CD4-positive, alpha-beta T cell treated with Interleukin-15 for 4 hours (primary cell): ENCODE results near the gene ICE1.
A peak's percentile ranks its signal among the peaks of the same experiment; 100 is the strongest.
"Not testable (repeated sequence)": the region's sequence is repeated elsewhere in the genome, so short reads cannot be mapped to it uniquely, and the experiment has no call there.

ENCODE experiments used
- DNase-seq: peaks from one replicate; pipeline ENCODE4 v3.0.0-alpha.2; 2020; ENCODE audit warnings: low spot score

ICE1 gene

GRCh38 chr5:5492087-5492933 lies 69.8 kb downstream of the ICE1 start:
- DNase-seq, result peak; percentile 64

DNA sequence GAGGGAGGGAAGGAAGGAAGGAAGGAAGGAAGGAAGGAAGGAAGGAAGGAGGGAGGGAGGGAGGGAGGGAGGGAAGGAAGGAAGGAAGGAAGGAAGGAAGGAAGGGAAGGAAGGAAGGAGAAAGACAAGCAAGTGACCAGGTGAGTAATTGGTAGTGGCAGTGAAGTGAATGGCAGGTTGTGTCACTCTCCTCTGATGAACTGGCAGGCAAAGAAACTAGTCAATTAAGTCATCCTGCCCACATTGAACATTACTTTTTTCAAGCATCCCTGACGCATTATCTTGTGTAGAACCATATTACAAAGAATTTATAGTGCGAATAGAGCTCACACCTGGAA lies 70.4 kb downstream of the ICE1 start:
- DNase-seq, result not testable (repeated sequence)

- peak; percentile 87 for DNase-seq
These were observed 72.3 kb downstream of the ICE1 start for GRCh38 chr5:5494489-5495402.

GRCh38 chr5:5497152-5497788 lies 74.8 kb downstream of the ICE1 start:
- DNase-seq, result peak; percentile 12

DNA sequence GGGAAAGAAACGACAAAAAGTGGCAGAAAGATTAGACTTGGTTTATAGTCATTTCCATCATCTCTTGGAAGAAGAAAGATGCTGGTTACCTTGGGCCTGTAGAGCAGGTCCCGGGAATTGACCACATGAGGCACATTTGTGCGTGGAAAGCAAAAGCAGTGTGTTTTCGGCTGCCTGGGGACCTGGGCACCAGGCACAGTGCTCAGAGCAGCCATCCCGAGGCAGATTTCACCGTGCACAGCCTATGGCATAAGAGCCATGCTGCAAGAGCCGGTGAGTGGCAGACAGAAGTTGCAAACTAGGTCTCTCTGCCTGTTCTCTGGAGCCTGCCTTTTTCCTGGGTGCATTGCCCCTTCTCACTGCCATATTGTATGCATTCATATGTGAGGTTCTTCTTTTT lies 77.0 kb downstream of the ICE1 start:
- DNase-seq, result no peak

- DNase-seq, result no peak
These were observed 81.8 kb downstream of the ICE1 start for GRCh38 chr5:5504325-5504724.

DNA sequence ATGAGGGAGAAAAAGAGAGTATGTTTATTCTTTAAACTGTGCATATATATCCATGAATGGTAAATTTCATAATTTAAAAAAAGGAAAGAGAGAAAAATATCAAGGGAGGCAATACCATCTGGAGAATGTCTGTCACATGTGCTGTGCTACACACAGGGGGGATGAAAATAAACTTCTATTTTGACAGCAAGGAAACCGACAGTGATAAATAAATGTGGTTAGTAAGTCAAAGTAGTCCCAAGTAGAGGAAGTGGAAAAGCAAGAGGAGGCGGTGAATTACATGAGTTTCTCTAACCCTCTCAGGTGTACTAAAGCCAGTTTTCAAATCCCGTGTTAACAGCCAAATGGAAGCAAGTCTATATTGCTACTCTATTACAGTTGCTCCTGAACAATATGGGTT lies 83.3 kb downstream of the ICE1 start:
- DNase-seq, result no peak

- DNase-seq, result no peak
These were observed 85.9 kb downstream of the ICE1 start for GRCh38 chr5:5508391-5508790.

DNA sequence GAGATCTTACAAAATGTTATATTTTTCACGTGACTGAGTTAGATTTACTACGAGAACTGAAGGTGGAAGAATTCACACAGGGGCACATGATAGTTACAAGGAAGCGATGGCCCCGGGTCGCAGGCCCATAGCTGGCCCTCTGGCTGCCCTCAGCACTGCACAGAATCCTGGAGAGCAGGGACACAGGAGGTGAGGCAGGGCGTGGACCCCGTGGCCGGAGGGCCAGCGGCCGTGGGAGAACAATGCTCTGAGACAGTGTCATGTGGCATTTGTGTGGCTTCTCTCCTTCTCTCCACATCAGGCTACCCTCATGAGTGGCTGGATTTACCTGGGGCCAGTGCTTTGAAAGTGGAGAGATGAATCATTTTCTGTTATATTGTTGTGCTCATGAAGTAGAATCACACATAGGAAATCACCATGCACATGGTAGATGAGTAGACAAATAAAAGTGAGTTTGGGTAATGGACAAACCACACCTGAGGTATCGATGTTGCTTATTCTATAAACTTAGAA lies 89.5 kb downstream of the ICE1 start:
- no peak for DNase-seq

DNA sequence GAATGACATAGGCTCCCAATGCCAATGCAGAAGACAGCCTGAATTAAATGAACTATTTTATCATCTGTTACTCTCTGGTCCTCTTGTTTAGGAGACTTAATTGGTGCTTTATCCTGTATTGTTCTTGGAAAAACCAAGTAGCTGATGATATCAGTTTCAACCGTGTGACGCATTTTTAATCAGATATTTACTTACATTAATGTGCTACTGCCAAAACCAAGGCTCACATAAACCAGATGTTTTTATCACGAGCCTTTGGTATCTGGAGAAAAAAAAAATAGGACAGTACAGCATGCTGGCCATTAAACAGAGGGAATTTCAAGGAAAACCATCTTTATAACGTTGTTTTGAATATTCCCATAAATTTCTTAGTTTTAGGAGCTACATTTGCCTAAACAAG lies 90.1 kb downstream of the ICE1 start:
- DNase-seq, result no peak

GRCh38 chr5:5520622-5521021 lies 98.1 kb downstream of the ICE1 start:
- DNase-seq, result not testable (repeated sequence)

- DNase-seq, result no peak
These were observed 98.6 kb downstream of the ICE1 start for GRCh38 chr5:5521029-5521428.

DNA sequence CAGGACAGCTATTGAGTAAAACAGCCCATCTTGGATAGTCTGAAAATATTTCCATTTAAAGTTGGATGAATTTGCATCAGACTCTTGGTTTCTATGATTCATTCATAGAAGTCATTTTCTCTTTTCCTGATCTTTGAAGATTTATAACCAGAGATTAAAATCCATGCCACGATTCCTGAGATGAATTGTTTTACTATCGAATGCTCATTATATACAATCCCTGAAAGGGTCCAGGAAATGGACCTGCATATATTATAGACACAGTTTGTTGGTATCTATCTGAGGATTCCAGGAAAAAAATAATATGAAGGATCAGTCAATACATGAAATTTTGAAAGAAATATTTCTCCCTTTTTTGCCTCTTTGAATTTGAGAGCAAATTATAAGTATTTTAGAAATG lies 99.0 kb downstream of the ICE1 start:
- DNase-seq, result no peak

DNA sequence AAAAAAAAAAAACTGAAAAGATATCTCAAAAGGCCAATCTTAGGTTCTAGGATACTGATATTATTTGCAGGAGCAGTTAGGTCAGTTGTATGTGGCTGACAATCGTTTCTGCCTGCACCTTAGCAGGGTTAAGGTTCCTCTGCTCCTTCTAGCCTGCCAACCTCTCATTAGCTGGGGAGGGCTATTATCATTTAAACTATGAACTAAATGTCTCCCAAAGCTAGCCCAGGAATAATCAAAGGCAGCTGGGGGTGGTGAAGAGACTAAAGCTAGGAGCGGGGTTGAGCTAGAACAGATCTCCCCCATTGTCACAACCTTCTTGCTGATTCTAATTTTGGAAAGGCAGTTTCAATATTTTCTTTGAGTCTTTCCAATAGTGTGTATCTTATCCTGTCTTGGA lies 99.9 kb downstream of the ICE1 start:
- DNase-seq, result no peak

DNA sequence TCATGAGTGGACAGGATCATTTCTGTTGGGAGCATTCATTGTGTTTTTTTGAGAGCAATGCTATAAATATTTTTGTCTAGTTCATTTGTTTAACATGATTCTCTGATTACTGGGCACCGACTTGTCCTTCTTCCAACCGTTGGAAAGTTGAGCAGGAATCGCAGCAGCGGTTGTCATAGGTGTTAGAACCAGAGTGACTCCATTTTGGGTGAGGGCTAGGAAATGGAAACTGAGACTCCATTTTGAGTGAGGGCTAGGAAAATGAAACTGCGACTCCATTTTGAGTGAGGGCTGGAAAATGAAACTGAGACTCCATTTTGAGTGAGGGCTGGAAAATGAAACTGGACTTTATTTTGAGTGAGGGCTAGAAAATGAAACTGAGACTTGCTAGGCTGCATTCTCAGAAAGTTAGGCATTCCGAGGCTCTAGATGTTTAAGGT lies 100.6 kb downstream of the ICE1 start:
- peak; percentile 67 for DNase-seq

GRCh38 chr5:5524327-5524726 lies 101.8 kb downstream of the ICE1 start:
- no peak for DNase-seq

GRCh38 chr5:5531371-5531770 lies 108.9 kb downstream of the ICE1 start:
- DNase-seq, result no peak

- no peak for DNase-seq
These were observed 110.0 kb downstream of the ICE1 start for GRCh38 chr5:5532306-5533076.

DNA sequence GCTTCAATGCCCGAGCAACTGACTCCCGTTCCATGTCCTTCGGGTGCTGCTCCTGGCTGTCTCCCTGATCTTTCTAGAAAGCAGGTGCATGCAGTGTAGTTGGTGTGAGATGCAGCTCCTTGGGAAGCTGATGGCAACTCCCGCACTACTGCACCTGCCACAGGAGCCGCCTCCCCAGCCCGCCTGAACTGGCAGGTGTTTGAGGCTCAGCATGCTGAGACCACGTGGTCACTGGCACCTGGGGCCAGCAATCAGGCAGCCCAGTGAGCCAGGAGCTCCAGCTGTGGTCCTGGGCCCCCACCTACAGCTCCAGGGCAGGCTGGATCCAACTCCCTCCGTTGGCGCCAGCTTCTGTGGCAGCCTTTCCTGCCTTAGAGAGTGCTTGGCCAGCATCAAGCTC lies 111.5 kb downstream of the ICE1 start:
- DNase-seq, result no peak

- no peak for DNase-seq
These were observed 111.9 kb downstream of the ICE1 start for GRCh38 chr5:5534333-5534732.

GRCh38 chr5:5536871-5537270 lies 114.4 kb downstream of the ICE1 start:
- no peak for DNase-seq

DNA sequence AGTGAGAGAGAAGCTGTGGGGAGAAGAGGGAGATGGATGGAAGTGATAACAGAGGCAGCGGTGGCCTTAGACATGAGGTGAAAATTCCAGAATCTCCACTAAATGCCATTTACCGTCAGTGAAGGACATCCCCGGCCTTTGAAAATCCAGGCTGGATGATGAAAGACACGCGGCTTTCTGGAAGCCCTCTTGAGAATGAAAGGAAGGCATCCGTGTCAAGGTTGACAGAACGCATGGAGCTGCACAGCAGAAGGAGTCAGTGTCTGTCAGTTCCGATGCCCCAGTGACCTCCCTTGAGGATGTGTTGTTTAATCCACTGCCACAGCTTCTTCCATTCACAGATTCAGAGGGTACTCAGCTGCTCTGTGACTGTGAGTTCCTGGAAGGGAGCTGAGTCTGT lies 114.9 kb downstream of the ICE1 start:
- DNase-seq, result no peak
